Stimulated activated CD4-positive, alpha-beta T cell treated with anti-CD3 and anti-CD28 coated beads, Interleukin-12 subunit alpha, Interleukin-12 subunit beta, amount 100 ng/mL, for 48 hours (primary cell): ENCODE data around the gene LAMA2.

Experiments
- DNase-seq, 3 donors: peaks; one replicate each; pipeline ENCODE4 v3.0.0-alpha.2; 2020; ENCODE audit warnings: low read depth in 2 of 3, low spot score in 1 of 3

LAMA2 gene

DNA sequence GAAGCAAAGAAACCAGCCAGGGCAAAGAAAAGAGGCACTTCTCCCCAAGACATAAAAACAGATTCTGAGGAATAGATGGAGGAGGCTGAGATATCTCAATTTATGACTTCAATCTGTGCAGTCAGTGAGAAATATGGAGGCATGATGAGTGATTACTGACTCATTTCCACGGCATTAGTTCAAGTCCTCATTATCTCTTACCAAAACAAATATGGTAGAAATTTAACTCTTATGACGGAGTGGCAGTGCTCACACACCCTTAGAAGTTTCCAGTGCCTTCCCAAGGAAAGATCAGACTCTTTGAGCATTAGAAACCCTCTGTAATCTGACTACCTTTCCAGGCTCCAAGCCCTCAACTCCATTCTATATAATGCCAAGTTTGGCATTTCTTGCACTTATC lies 463.0 kb downstream of the LAMA2 start:
- no peak for DNase-seq

- no peak for DNase-seq
Observed at GRCh38 chr6:129346964-129347363, 464.0 kb downstream of the LAMA2 start.

- DNase-seq = no peak
Observed at GRCh38 chr6:129350278-129350677, 467.3 kb downstream of the LAMA2 start.

DNA sequence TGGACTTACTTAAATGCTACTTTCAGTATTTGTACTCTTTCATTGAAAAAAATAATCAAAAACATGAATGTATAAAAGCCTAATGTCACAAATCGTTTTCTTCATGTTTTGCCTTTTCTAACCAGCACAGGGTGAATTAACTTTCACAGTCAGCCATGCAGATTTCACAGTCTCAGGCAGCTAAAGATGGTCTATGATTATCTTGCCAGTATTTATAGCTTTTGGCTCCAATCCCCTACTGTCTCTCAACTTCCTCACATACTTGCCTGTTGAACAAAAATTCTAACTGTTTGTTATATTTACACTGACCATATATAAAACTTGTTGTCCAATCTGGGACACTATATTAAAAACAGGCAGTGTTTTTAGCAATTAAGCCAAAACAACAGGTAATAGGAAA lies 468.9 kb downstream of the LAMA2 start:
- no peak for DNase-seq

GRCh38 chr6:129353067-129353466 lies 470.1 kb downstream of the LAMA2 start:
- no peak for DNase-seq

DNA sequence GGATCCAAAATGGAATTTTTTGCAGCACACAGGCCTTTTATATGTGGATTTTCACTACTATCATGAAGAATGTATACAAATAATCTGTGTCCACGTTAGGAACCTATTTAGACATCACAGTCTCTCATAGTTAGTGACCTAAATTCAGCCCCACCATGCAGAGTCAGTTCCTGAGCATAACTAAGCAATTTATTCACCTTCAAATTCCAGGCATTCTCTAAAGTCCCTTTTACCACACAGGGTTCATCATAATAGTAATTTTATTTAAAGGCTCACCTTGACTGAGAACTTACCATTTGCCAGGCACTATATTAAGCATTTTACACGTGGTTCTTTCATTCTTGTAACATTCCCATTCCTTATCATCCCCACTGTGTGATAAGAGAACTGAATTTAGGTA lies 473.2 kb downstream of the LAMA2 start:
- DNase-seq = no peak

- no peak for DNase-seq
Observed at GRCh38 chr6:129359811-129360681, 477.1 kb downstream of the LAMA2 start.

- DNase-seq = no peak
Observed at GRCh38 chr6:129360682-129360955, 477.7 kb downstream of the LAMA2 start.

DNA sequence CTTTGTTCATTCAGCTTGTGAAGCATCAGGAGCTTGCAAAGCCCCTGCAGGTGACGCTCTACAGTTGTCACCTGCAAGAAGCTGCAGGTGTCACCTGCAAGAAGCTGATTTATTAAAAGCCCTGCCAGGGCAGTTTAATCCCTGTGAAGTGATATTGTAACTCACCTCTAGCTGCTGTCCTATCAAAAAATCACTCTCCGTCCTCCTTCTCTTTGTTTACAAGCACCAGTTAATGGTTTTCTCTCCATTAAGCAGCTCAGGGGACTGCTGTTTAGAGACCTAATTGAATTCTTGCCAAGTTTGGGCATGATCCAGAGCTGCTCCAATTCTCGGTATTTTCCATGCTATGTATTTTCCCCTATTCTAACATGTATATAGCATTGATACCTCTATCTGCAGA lies 481.1 kb downstream of the LAMA2 start:
- no peak for DNase-seq

GRCh38 chr6:129364767-129365166 lies 481.8 kb downstream of the LAMA2 start:
- no peak for DNase-seq

DNA sequence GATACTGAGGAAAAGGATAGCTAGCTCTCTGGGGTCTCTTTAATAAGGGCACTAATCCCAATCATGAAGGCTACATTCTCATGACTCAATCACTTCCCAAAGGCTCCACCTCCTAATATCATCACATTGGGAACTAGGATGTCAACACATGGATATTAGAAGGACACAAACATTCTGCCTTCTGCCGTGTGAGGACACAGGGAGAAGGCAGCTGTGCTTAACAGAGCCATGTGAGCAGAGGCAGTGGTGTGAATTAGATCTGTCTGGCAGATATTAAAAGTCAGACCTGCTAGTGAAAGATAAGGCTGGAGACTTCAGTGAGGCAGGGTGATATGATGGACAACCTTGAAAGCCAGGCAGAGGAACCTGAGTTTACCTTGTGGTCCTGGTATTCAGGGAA lies 485.1 kb downstream of the LAMA2 start:
- DNase-seq = no peak

DNA sequence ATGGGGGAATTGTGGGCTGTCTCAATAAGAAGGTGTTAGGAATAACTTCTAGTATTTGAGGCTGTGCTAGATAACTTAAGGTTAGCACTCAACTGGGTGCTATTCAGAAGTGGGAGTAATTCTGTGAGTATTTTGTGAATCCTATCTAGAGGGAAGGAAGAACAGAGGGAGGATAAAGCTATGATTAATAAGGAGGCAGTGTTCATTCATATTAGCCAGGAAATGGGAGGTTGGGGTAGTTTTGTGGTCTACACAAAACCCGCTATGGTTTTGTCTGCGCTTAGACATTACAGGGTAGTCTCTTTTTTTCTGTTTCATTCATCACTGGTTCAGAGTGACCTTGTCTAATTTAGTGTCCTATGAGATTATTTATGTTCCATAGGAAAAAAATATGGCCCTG lies 486.0 kb downstream of the LAMA2 start:
- no peak for DNase-seq

- no peak for DNase-seq
Observed at GRCh38 chr6:129369737-129370136, 486.8 kb downstream of the LAMA2 start.

- peak in 2 of 3 donors; percentile 11 to 48 for DNase-seq
Observed at GRCh38 chr6:129370268-129370916, 487.5 kb downstream of the LAMA2 start.

GRCh38 chr6:129381885-129382284 lies 498.9 kb downstream of the LAMA2 start:
- no peak for DNase-seq

GRCh38 chr6:129382916-129383315 lies 500.0 kb downstream of the LAMA2 start:
- DNase-seq = no peak

DNA sequence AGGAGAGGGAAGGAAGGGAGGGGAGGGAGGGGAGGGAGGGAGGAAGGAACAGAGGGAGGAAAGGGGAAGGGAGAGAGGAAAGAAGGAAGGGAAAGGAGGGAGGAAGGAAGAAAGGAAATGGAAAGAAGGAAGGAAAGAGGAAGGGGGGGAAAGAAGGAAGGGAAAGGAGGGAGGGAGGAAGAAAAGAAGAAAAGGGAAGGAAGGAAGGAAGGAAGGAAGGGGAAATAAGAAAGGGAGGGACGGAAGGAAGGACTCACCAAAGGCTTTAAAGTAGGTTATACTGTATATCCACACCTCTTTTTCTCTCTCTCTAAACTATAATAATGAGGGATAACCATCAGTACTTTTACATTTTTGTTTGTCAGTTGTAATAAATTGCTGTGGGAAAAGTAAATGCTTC lies 502.2 kb downstream of the LAMA2 start:
- no peak for DNase-seq

GRCh38 chr6:129390900-129391299 lies 508.0 kb downstream of the LAMA2 start:
- no peak for DNase-seq

GRCh38 chr6:129393654-129394053 lies 510.7 kb downstream of the LAMA2 start:
- DNase-seq = no peak

DNA sequence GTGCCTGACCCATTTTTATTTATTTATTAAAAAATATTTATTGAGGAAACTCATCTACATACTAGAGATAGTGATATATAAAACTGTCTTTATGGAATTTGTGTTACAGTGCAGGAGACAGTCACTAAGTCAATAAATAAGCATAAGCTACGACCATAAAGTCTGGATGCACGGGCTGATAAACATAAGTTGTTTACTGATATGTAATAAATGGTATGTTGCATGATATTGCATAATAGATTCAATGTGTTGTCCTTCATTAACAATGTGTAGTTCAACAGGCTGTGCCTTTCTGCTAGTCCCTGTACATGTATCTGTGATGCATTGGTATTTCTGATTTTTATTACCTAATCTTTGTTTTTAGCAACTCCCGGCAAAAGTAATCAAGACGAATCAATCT lies 515.8 kb downstream of the LAMA2 start:
- no peak for DNase-seq

DNA sequence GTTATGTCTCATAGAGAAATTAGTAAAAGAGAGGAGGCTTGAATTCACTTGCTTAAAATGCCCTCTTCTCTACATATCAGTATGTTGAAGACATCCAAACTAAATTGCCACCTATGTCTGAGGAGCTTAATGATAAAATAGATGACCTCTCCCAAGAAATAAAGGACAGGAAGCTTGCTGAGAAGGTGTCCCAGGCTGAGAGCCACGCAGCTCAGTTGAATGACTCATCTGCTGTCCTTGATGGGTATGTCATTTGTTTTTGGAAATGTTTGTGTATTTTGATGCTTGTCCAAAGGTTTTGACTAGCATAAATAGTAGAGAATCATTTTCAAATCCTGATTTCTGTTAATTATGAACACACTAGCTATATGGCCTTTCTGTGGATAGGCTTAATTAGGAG lies 519.3 kb downstream of the LAMA2 start:
- DNase-seq = no peak

GRCh38 chr6:129411092-129411491 lies 528.2 kb downstream of the LAMA2 start:
- DNase-seq = no peak
